Measurements from ENCODE around the gene RTEL1. TPM values are rescaled to one million over a fixed set of nuclear protein-coding genes. Genes with fewer than 3 reads are reported as not detected.

The RTEL1 gene
- total RNA-seq, 2 donors from 2014 or later = 25.7 to 34.9 TPM

DNA sequence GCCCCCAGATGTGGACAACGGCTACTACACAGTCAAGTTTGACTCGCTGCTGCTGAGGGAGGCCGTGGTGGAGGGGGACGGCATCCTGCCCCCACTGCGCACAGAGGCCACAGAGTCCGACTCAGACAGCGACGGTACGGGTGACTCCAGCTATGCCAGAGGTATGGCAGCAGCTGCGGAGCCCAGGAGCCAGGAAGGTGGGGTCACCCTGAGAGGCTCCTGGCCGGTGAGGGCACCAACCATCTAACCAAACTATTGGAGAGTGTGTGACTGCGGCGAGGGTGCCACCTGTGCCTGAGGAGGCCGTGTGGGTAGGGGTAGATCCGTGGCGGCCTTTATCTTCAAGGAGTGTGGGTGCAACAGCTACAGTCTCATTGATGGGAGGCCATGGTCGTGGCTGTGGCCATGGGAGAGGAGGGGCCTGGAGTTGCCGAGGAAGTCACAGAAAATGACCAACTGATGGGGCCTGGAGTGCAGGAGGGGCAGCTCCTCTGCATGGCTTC lies 75.5 kb downstream of the RTEL1 start:
- H3K36me3 ChIP-seq = peaks cover 7% of the 10 kb centered on the region
- H3K4me1 ChIP-seq = peaks cover 18% of the 10 kb centered on the region
- DNase-seq = no peak

GRCh38 chr20:63734111-63734945 lies 76.2 kb downstream of the RTEL1 start:
- peaks cover 7% of the 10 kb centered on the region for H3K36me3 ChIP-seq
- intact Hi-C loops (cut with DNase I) = no loop called here
- H3K27ac ChIP-seq = no peak overlapping the region
- TF ChIP-seq CTCF (IDR thresholded peaks at IDR 0.05) = no peak
- peaks cover 24% of the 10 kb centered on the region for H3K4me1 ChIP-seq
- DNase-seq = no peak
- H3K9me3 ChIP-seq = no peaks in the 10 kb centered on the region
- no peaks in the 10 kb centered on the region for H3K27me3 ChIP-seq
- H3K4me3 ChIP-seq = no peak overlapping the region
- no peak overlapping the region for H3K9ac ChIP-seq (ENCODE audit: low read depth in 2 of 2, low read length in 2 of 2)

More for the DNA sequence above, 75.5 kb downstream of the RTEL1 start:
- no peaks in the 10 kb centered on the region for H3K27me3 ChIP-seq
- no peak overlapping the region for H3K4me3 ChIP-seq
- TF ChIP-seq CTCF (IDR thresholded peaks at IDR 0.05) = no peak
- H3K9me3 ChIP-seq = no peaks in the 10 kb centered on the region
- no peak overlapping the region for H3K27ac ChIP-seq
- no peak overlapping the region for H3K9ac ChIP-seq (ENCODE audit: low read depth in 2 of 2, low read length in 2 of 2)
- intact Hi-C loops (cut with DNase I) = no loop called here

DNA sequence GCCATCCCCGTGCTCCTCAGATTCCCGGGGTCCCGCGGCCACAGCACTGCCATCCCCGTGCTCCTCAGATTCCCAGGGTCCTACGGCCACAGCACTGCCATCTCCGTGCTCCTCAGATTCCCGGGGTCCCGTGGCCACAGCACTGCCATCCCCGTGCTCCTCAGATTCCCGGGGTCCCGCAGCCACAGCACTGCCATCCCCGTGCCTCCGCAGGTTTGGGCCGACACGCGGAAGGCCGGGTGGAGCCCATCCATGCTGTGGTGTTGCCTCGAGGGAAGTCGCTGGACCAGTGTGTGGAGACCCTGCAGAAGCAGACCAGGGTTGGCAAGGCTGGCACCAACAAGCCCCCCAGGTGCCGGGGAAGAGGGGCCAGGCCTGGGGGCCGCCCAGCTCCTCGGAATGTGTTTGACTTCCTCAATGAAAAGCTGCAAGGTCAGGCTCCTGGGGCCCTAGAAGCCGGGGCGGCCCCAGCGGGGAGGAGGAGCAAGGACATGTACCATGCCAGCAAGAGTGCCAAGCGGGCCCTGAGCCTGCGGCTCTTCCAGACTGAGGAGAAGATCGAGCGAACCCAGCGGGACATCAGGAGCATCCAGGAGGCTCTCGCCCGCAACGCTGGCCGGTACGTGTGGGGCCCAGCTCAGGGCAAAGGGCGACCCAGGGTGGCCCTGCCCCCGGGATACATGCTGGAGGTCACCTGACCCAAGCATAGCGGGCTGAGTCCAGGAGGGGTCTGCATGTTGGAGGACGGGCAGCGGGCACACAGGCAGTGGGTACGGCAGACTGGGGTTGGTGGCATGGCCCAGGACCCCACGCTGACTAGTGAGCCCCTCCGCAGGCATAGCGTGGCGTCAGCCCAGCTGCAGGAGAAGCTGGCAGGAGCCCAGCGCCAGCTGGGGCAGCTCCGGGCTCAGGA lies 77.1 kb downstream of the RTEL1 start:
- Histone ChIP-seq H3K36me3 (peaks cover 7% of the 10 kb centered on the region), H3K27me3 (no peaks in the 10 kb centered on the region), H3K9me3 (no peaks in the 10 kb centered on the region), H3K9ac (ENCODE audit: low read depth in 2 of 2, low read length in 2 of 2) (no peak overlapping the region), H3K4me3 (no peak overlapping the region), H3K27ac (no peak overlapping the region), H3K4me1 (peaks cover 24% of the 10 kb centered on the region)
- no peak for TF ChIP-seq CTCF (IDR thresholded peaks at IDR 0.05)
- DNase-seq = no peak
- intact Hi-C loops (cut with DNase I) = no loop called here

DNA sequence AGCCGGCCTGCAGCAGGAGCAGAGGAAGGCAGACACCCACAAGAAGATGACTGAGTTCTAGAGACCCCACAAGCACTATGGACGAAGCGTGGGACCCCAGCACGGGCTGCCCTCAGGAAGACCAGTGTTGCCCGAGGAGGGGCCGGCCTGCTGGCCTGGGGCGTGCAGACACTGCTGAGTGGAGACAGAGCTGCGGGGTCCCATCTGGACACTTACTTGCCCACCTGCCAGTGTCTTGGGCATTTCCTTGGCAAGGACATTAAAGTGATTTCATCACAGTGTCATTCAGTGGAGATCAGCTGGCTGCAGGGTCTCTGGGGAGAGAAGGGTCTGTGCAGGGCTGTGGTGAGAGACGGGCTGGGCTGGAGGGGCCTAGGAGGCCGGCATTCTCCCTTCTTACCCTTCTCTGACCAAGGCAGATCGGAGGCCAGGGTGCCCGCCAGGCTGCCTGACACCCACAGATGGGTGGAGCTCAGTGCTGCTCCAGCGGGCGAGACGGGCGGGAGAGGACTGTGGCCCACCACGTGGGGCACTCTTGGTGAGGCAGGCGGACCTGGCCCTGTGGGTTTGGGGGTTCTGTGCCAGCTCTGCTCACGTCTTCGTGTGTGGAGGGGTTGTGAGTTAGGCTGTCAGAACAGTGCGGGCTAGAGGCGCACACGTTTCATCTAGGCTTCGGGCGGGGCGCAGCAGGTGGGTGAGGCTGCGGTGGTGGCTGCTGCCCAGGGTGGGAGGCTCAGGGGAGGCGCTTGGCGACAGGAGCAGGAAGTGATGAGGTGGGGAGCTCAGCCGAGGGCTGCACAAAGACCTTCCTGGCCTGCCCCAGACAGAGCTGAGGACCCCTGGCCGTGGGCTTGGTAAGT lies 78.0 kb downstream of the RTEL1 start, which contains the start of gene LIME1:
Gene LIME1 (plus strand): TSS at position 806 of the 860 bp plus-strand sequence. CDS start 886 bp downstream, outside the sequence.
- peak within 1 kb of the TSS; percentile 34 for H3K4me3 ChIP-seq
- no peak for TF ChIP-seq CTCF (IDR thresholded peaks at IDR 0.05)
- H3K36me3 ChIP-seq = peaks cover 7% of the 10 kb centered on the region
- H3K27ac ChIP-seq = peak within 1 kb of the TSS; percentile 46
- intact Hi-C loops (cut with DNase I) = no loop called here
- peak; percentile 83 for DNase-seq
- peak within 1 kb of the TSS; percentile 62 to 81 for H3K9ac ChIP-seq (ENCODE audit: low read depth in 2 of 2, low read length in 2 of 2)
- H3K27me3 ChIP-seq = no peaks in the 10 kb centered on the region
- no peaks in the 10 kb centered on the region for H3K9me3 ChIP-seq
- H3K4me1 ChIP-seq = peaks cover 29% of the 10 kb centered on the region

All from colonic mucosa (tissue), 4 donors.